Stimulated activated CD4-positive, alpha-beta T cell treated with anti-CD3 and anti-CD28 coated beads, Interleukin-15, amount 100 ng/mL, for 24 hours (primary cell): ENCODE measurements around the gene HIBCH.
A peak's percentile ranks its signal among the peaks of the same experiment; 100 is the strongest.
"Not testable (repeated sequence)": the region's sequence is repeated elsewhere in the genome, so short reads cannot be mapped to it uniquely, and the experiment has no call there.

Experiments
- DNase-seq: peaks from one replicate; pipeline ENCODE4 v3.0.0-alpha.2; 2020

HIBCH gene

DNA sequence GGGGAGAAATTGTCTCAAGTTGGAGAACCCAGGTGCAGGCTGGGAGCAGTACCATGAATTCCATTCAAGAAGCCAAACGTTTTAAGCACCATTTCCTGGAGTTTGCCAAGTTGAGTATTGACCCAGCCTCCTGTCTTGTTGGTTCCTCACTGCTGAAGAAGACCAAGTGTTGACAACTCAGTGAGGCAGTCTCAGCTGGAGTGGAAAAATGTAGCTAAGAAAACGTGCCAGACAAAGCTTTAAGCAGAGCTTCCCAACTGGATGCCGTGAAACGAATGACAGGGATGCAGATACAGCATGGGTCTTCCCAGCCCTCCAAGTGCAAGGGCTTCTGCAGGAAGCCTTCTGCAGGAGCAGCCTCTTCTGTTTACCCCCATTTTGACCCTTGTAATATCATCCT lies 23.0 kb upstream of the HIBCH start:
- no peak for DNase-seq

GRCh38 chr2:190340369-190340768 lies 20.7 kb upstream of the HIBCH start:
- DNase-seq: no peak

DNA sequence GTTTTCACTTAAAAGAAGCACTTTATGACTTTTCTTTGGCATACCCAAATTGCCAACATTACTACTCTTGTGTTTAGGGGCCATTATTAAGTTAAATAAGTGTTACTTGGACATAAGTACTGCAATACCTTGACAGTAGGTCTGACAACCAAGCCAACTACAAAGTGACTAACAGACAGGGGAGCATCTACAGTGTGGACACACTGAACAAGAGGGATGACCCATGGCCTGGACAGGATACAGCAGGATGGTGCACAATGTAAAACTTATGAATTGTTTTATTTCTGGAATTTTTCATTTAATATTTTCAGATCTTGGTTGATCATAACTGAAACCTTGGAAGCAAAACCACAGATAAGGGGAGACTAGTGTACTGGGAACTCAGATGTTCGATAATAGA lies 19.8 kb upstream of the HIBCH start:
- no peak for DNase-seq

- no peak for DNase-seq
Observed at GRCh38 chr2:190338453-190338852, 18.8 kb upstream of the HIBCH start.

GRCh38 chr2:190336420-190336819 lies 16.8 kb upstream of the HIBCH start:
- no peak for DNase-seq

- DNase-seq: not testable (repeated sequence)
Observed at GRCh38 chr2:190335584-190335983, 16.0 kb upstream of the HIBCH start.

DNA sequence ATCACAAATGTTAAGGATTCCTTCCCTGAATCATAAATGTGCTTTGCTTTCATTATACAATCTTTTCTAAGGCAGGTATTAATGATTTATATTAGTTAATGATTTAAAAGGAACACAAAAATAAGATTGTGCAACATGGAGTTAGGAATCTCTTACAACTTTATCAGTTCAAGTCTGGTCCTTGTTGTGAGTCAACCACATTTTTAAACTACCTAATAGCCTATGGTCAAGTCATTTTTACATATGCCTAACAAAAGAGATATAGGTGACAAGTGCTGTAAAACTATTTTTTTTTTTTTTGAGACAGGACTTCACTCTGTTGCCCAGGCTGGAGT lies 15.6 kb upstream of the HIBCH start:
- DNase-seq: no peak

GRCh38 chr2:190334479-190335224 lies 15.0 kb upstream of the HIBCH start:
- no peak for DNase-seq

DNA sequence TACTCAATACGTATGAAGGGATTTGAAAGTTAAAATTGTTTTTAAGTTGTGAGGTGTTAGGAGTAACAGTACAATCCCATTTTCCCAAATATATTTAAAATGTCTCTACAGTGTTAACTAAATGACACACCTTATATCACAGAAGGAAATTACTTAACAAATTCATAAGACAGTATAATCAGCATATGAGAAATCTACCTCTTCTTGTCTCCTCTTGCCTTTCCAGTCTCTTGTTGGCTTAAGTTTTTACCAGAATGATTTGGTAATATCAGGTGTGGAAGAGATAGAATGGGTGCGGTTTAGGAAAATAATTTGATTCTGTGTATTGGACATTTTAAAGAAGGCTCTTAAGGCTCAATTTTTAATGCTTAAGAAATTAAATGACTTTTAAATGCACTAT lies 14.3 kb upstream of the HIBCH start:
- DNase-seq: no peak

DNA sequence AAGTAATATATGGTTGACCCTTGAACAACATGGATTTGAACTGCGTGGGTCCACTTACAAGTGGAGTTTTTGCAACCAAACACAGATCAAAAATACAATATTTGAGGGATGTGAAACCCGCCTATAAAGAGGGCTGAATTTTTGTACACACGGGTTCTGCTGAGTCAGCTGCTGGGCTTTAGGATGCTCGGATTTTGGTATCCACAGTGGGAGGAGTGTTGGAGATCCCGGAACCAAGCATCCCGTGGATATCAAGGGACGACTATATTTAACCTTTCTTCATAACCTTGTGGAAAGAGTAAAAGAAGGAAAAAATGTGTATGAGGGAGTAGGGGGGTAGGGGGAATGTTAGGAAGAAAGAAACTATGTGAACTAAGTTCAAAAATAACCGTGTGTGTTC lies 13.8 kb upstream of the HIBCH start:
- DNase-seq: no peak

- no peak for DNase-seq
Observed at GRCh38 chr2:190328573-190329147, 9.0 kb upstream of the HIBCH start.

DNA sequence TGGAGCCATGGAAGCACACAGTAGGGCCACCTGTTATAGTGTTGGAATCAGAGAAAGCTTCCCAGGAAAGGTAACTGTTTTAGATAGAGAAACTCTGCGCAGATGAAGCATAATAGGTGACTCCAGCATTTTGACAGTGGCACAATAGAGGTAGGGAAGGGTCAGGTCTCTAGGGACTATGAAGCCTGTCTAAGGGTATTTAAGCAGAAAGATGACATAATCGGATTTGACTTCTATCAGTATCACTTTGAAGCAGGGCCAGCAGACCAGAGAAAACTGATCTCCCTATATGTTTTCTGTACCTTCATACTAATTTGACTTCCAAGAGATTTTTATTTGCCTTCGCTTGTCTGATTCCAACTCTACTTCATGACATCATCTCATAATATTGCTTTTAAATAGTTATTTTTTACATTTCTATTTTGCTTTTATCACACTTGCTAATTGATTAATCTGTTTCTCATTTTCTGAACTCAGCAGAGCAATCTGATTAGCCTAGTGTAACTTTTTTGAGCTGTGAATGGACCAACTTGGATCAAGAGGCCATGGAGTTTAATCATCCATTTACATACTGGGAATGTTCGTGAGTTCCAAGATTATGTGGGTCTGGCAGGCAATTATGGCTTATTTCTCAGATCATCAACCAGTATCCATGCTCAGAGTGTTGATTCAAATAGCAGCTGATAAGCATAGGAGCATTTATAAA lies 8.4 kb upstream of the HIBCH start:
- DNase-seq: no peak

DNA sequence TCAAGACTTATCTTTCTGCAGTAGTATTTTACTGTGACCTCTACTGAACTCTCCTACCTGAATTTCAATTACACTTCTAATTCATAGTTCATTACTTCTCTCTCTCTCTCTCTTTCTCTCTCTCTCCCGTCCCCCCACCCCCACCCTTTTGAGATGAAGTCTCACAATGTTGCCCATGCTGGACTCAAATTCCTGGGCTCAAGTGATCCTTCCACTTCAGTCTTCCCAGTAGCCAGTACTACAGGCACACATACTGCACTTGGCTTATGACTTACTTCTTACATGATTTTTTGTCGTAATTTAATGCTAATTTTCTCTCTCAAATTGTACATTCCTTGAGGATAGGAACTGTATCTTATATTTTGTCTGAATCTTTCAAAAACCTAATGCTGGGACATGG lies 6.0 kb upstream of the HIBCH start:
- no peak for DNase-seq

DNA sequence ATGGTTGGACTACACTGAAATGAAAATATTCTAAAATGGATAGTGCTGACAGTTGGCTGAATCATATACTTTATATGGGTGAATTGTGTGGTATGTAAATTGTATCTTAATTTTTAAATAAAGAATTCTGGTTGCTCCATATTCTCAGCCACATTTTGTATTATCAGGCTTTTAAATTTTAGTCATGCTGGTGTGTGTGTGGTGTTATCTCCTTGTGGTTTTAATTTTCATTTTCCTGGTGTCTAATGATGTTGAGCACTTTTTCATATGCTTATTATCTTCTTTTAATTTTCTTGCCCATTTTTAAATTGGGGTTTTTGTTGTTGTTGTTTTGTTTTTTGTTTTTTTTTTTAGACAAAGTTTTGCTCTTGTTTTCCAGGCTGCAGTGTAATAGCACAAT lies 3.8 kb upstream of the HIBCH start:
- no peak for DNase-seq

DNA sequence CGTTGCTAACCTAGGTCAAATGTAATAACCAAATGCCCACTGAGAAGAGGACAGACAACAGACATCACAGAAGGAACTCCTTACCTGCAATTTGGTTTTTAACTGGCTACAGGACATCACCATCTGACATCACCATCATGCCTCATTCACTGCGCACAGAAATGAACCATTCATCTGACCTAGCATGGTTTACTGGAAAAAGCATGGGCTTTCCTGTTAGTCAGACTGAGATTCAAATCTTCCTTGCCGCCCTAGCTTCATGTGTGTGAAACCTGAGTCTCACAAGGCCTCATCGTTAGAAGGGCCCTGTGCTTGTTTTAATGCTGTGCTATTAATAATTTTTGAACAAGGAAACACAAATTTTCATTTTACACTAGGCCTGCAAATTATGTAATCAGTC lies 1.1 kb upstream of the HIBCH start:
- DNase-seq: peak; percentile 56

GRCh38 chr2:190318931-190319554 lies 583 bp downstream of the HIBCH start:
- peak; percentile 27 for DNase-seq

- DNase-seq: no peak
Observed at GRCh38 chr2:190318514-190318913, 1.1 kb downstream of the HIBCH start.

- no peak for DNase-seq
Observed at GRCh38 chr2:190315273-190315672, 4.4 kb downstream of the HIBCH start.

DNA sequence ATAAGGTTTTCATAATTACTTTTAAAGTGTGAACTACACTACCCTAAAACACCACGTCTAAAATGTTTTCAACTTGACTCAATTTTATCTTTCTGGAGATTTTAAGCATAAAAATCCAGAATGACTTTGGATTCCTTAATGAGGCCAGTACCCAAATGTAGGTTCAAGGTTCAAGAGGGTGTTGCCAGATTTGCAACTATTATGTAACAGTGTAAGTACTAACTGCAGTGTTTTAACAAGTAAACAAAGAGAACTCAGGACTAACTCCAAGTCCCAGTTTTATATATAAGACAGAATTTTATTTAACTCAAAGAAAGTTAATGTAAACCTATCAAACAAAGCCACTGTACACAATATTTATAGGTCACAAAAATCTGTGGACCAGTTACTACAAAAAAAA lies 5.7 kb downstream of the HIBCH start:
- DNase-seq: no peak

DNA sequence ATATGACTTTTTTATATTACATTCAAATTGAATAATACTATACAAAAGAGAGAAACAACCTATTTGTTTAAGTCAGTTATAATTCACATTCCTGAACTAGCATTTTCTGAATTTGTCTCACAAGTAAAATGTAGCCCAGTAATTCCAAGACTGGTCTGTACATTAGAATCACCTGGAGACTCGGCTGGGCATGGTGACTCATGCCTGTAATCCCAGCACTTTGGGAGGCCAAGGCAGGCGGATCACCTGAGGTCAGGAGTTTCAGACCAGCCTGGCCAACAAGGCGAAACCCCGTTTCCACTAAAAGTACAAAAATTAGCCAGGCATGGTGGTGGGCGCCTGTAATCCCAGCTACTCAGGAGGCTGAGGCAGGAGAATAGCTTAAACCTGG lies 7.0 kb downstream of the HIBCH start:
- not testable (repeated sequence) for DNase-seq

DNA sequence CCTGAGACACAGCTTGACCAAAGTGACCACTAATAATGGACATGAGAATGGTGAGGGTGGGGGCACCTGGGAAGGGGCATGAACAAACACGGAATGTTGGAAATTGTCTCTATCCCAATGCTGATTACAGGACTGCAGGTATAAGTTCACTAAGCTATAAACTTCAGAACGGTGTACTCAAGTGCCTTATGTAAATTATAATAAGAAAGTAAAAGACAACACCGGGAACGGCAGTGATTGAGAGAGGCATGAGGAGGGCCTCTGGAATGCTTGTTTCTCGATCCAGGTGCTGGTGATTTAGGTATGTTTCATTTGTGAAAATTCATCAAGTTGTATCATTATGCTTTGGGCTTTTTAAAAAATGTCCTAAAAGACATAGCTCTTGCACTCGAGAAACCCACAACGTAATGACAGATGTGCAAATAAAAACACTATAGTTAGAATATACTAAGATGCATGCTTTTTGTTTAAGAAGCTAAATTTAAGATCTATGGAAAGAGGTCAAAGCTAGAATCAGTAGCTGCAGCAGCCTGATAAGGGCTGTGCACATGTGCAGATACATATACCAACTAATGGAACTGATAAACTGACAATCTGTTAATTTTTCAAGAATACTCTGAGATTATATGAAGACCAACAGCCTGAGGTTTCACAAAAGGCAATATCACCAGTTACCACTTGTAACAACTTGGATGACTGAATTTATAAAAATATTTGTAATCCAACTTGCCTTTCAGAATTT lies 7.6 kb downstream of the HIBCH start:
- DNase-seq: no peak

- DNase-seq: no peak
Observed at GRCh38 chr2:190308031-190308430, 11.6 kb downstream of the HIBCH start.

GRCh38 chr2:190304404-190304803 lies 15.2 kb downstream of the HIBCH start:
- DNase-seq: no peak
